Loucy (cell line): Measurements from ENCODE around the gene SIRT7.

Experiments
- H2AFZ ChIP-seq: fragments of 200-600 bp; sonication (generic); 2 replicates; pipeline ENCODE4 v1.6.0; 2016; ENCODE audit warnings: antibody characterized with exemption, mild to moderate bottlenecking, low read length, moderate library complexity
- H3F3A ChIP-seq: fragments of 200-600 bp; 2 replicates; pipeline ENCODE4 v1.6.0; 2016; ENCODE audit warnings: antibody characterized with exemption, low read depth, mild to moderate bottlenecking
- H3K27me3 ChIP-seq: fragments of 200-600 bp; sonication (generic); 2 replicates; pipeline ENCODE4 v1.6.1; 2014; ENCODE audit warnings: low read length, mild to moderate bottlenecking; ENCODE audit not compliant: insufficient read depth, poor library complexity, severe bottlenecking
- H3K36me3 ChIP-seq: fragments of 200-600 bp; sonication (generic); 2 replicates; pipeline ENCODE4 v1.6.1; 2016; ENCODE audit warnings: low read length; ENCODE audit not compliant: insufficient read depth
- H3K4me1 ChIP-seq: fragments of 200-600 bp; sonication (generic); 2 replicates; pipeline ENCODE4 v1.5.1; 2014; ENCODE audit warnings: low read length, mild to moderate bottlenecking; ENCODE audit not compliant: insufficient read depth, poor library complexity, severe bottlenecking
- H3K4me2 ChIP-seq: fragments of 200-600 bp; sonication (generic); 2 replicates; pipeline ENCODE4 v1.6.0; 2014; ENCODE audit warnings: antibody characterized with exemption, low read length, low read depth, mild to moderate bottlenecking; ENCODE audit not compliant: poor library complexity, severe bottlenecking
- H3K4me3 ChIP-seq: fragments of 200-600 bp; sonication (generic); 2 replicates; pipeline ENCODE4 v1.5.1; 2014; ENCODE audit warnings: low read length, mild to moderate bottlenecking, mixed read lengths; ENCODE audit not compliant: poor library complexity, severe bottlenecking
- H3K79me2 ChIP-seq: fragments of 200-600 bp; sonication (generic); 2 replicates; pipeline ENCODE4 v1.6.1; 2014; ENCODE audit warnings: low read length; ENCODE audit not compliant: insufficient read depth
- H3K9ac ChIP-seq: fragments of 200-600 bp; sonication (generic); 2 replicates; pipeline ENCODE4 v1.6.0; 2014; ENCODE audit warnings: mild to moderate bottlenecking, low read depth, low read length, moderate library complexity; ENCODE audit not compliant: poor library complexity, severe bottlenecking
- H3K9me2 ChIP-seq: fragments of 200-600 bp; sonication (generic); replicated peaks from 2 replicates; pipeline ENCODE4 v1.6.1; 2016; ENCODE audit warnings: low read depth, low read length, mixed read lengths
- H3K9me3 ChIP-seq: fragments of 200-600 bp; sonication (generic); 2 replicates; pipeline ENCODE4 v1.6.1; 2014; ENCODE audit warnings: mild to moderate bottlenecking, antibody characterized with exemption, low read length, low read depth; ENCODE audit not compliant: insufficient read depth
- H4K20me1 ChIP-seq: fragments of 200-600 bp; sonication (generic); 2 replicates; pipeline ENCODE4 v1.6.0; 2014; ENCODE audit warnings: antibody characterized with exemption, low read length, mild to moderate bottlenecking; ENCODE audit not compliant: insufficient read depth, poor library complexity, severe bottlenecking
- EZH2phosphoT487 ChIP-seq: fragments of 200-600 bp; IDR thresholded peaks from 2 replicates; pipeline ENCODE4 v1.6.1; 2018; ENCODE audit warnings: antibody characterized with exemption, mild to moderate bottlenecking, moderate library complexity, borderline replicate concordance
- TF ChIP-seq, protein P1 (sequence below): fragments of 200-600 bp; sonication (generic); conservative IDR thresholded peaks from 2 replicates; pipeline ENCODE4 v1.5.1; 2014; ENCODE audit warnings: mild to moderate bottlenecking, antibody characterized with exemption, low read length

Gene SIRT7

DNA sequence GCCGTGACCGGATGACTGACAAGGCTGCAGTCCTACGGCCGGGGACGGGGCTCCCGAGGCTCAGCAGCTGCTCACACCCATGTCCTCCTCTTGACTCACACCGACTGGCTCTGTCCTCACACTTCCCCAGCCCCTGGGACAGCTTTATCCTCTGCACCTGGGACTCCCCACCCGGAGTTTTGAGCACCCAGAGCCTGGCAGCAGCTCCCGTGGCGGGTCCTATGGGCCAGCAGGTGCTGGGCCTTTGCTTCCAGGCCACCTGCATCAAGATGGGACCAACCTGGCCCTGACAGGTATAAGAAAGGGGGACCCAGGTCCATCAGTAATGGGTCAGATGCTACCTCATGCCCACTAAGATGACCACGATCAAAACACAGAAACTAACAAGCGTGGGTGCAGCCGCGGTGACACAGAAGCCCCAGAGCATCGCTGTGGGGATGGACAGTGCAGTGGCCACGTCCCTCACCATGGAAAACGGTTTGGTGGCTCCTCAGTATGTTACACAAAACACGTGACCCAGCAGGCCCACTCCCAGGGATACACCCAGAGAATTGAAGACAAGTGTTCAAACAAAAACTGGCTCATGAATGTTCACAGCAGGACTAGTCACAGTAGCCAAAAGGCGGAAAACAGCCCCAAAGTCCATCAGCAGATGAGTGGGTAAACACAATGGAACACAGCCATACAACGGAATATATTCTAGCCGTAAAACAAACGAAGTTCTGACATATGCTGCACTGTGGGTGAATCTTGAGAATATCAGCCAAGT, 46.3 kb upstream of the SIRT7 start:
- H3K4me3 ChIP-seq = no peak overlapping the region
- peaks cover 17% of the 10 kb centered on the region for H3K4me1 ChIP-seq

DNA sequence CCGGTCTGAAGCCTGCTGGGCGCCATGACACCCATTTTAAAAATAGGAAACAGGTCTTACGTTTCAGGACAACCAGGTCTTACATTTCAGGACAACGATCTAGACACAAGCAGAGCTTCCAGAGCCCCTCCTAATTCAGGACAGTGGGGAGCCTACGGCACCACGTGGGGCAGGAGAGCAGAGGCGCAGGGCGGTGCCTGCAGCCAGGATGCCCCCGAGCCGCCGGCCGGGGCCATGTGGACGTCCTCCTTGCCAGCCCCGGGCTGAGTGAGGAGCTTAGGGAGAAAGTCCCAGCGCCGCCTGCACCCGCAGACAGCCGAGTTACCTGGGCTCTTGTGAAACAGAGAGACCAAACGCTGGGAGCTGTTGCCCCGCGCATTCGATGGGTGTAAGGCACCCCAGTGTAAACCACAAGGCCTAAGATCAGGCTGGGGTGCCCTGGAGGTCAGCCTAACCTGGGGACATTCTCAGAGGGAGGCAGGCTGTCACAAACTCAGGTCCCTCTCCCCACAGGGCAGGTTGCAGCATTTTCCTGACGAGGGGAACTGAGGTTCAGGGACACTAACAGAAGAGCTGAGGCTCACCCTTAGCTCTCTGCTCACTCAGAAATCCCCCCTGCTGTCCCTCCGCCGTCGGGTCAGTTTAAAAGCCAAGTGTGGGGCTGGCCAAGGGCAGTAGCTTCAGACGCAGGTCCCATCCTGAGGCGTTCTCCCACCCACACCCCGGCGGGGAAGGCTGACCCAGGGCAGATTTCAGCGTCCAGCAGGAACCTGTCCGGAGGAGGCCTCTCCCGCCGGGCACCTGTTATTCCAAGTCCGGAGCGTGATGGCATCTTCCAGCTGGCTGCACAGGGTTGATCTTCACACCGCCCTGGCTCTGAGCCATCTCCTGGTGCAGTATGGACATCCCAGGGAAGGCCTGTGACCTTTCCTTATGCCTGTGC, 44.8 kb upstream of the SIRT7 start:
- no peaks in the 10 kb centered on the region for H3K9me3 ChIP-seq
- no peaks in the 10 kb centered on the region for H3K9me2 ChIP-seq
- H2AFZ ChIP-seq = no peak overlapping the region
- no peaks in the 10 kb centered on the region for H3K27me3 ChIP-seq
- no peaks in the 10 kb centered on the region for H3K36me3 ChIP-seq
- no peak overlapping the region for H3K4me2 ChIP-seq
- TF ChIP-seq, protein P1, sequence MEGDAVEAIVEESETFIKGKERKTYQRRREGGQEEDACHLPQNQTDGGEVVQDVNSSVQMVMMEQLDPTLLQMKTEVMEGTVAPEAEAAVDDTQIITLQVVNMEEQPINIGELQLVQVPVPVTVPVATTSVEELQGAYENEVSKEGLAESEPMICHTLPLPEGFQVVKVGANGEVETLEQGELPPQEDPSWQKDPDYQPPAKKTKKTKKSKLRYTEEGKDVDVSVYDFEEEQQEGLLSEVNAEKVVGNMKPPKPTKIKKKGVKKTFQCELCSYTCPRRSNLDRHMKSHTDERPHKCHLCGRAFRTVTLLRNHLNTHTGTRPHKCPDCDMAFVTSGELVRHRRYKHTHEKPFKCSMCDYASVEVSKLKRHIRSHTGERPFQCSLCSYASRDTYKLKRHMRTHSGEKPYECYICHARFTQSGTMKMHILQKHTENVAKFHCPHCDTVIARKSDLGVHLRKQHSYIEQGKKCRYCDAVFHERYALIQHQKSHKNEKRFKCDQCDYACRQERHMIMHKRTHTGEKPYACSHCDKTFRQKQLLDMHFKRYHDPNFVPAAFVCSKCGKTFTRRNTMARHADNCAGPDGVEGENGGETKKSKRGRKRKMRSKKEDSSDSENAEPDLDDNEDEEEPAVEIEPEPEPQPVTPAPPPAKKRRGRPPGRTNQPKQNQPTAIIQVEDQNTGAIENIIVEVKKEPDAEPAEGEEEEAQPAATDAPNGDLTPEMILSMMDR = no peak
- no peak for TF ChIP-seq EZH2phosphoT487
- no peak overlapping the region for H3K4me3 ChIP-seq
- H3K79me2 ChIP-seq = no peaks in the 10 kb centered on the region
- H3K9ac ChIP-seq = no peak overlapping the region
- peaks cover 9% of the 10 kb centered on the region for H3K4me1 ChIP-seq
- H4K20me1 ChIP-seq = no peaks in the 10 kb centered on the region
- peaks cover 6% of the 10 kb centered on the region; the same call in 1 of the 2 replicates for H3F3A ChIP-seq

More for the DNA sequence above, 46.3 kb upstream of the SIRT7 start:
- TF ChIP-seq, protein P1 = no peak
- TF ChIP-seq EZH2phosphoT487 = no peak
- Histone ChIP-seq H3K9me3 (no peaks in the 10 kb centered on the region), H3K27me3 (no peaks in the 10 kb centered on the region), H3K9me2 (no peaks in the 10 kb centered on the region), H3K36me3 (no peaks in the 10 kb centered on the region), H3F3A (peaks cover 6% of the 10 kb centered on the region; the same call in 1 of the 2 replicates), H4K20me1 (no peaks in the 10 kb centered on the region), H2AFZ (no peak overlapping the region), H3K9ac (no peak overlapping the region), H3K4me2 (no peak overlapping the region), H3K79me2 (no peaks in the 10 kb centered on the region)

DNA sequence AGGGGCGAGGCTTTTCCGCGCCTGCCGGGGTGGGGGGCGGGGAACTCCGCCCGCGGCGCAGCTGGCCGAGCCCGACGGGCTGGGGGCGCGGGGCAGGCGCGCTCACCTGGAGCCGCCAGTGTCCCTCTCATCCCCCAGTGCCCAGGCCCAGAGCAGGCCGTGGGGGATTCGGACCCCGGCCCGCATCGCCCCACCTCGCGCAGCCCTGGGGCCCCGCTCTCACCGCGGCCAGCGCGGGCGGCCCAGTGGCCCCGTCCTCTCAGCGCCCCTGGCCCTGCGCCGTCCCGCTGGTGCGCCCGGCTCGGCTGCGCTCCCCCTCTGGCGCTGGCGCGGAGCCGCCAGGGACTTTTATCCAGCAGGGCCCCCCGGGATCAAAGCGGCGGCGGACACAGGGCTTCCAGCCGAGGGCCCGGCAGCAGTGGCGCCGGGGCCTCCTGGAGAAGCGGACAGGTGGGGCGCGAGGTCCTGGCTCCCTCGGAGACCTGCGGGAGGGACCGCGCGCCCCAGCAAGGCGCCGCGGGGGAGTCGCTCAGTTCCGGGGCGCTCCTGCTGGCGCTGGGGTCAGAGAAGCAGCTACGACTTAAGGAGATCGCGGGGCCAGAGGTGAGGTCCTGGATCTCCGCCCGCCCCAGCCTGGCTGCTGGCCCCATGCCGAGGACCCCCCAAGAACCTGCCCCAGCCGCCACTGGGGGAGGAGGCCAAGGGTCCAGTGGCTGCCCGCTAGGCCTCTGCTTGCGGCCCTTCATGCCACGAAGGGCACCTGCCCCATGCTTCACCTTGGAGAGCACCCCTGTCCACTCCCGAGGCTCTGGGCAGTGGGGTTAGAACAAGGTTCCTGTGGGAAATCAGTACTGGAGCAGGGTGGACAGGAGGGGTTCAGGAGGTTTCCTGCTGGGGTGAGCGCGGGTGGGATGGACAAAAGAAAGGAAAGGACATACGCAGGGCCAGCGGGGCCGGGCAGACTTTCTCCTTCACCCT, 43.8 kb upstream of the SIRT7 start:
- Histone ChIP-seq H3K4me1 (no peaks in the 10 kb centered on the region), H3F3A (peaks cover 6% of the 10 kb centered on the region; the same call in 1 of the 2 replicates), H3K9me3 (no peaks in the 10 kb centered on the region), H3K9me2 (no peaks in the 10 kb centered on the region), H3K4me3 (no peak overlapping the region), H3K27me3 (no peaks in the 10 kb centered on the region), H2AFZ (no peak overlapping the region), H3K36me3 (no peaks in the 10 kb centered on the region), H3K79me2 (no peaks in the 10 kb centered on the region), H3K4me2 (no peak overlapping the region), H3K9ac (no peak overlapping the region), H4K20me1 (no peaks in the 10 kb centered on the region)
- TF ChIP-seq, protein P1 = no peak
